PC-9 (cell line): Measurements from ENCODE around the gene ZNF267.

ENCODE experiments used
- CTCF ChIP-seq: fragments of 200-600 bp; sonication (generic); conservative IDR thresholded peaks from 2 replicates; pipeline ENCODE4 v1.6.1; 2017; ENCODE audit warnings: mixed run types, antibody characterized with exemption, mild to moderate bottlenecking, moderate library complexity
- EZH2 ChIP-seq: fragments of 200-600 bp; sonication (generic); IDR thresholded peaks from 2 replicates; pipeline ENCODE4 v1.8.0; 2017; ENCODE audit warnings: antibody characterized with exemption, low read depth

- TF ChIP-seq CTCF: no peak
- no peak for TF ChIP-seq EZH2
Observed at GRCh38 chr16:31880322-31880979, 6.8 kb downstream of the ZNF267 start.
